HG03469 (cell line): Measurements from ENCODE around the gene SHISA4.
"Not testable (repeated sequence)": the region's sequence is repeated elsewhere in the genome, so short reads cannot be mapped to it uniquely, and the experiment has no call there.

Experiments used
- ATAC-seq: cut with Tn5 transposase; IDR thresholded peaks from one replicate; pipeline ENCODE4 v1.9.1; 2021; ENCODE audit warnings: mild to moderate bottlenecking, moderate library complexity, moderate number of reproducible peaks; ENCODE audit not compliant: unreplicated experiment

The SHISA4 gene

GRCh38 chr1:201896951-201897391, 8.3 kb downstream of the SHISA4 start:
- ATAC-seq, result no peak

DNA sequence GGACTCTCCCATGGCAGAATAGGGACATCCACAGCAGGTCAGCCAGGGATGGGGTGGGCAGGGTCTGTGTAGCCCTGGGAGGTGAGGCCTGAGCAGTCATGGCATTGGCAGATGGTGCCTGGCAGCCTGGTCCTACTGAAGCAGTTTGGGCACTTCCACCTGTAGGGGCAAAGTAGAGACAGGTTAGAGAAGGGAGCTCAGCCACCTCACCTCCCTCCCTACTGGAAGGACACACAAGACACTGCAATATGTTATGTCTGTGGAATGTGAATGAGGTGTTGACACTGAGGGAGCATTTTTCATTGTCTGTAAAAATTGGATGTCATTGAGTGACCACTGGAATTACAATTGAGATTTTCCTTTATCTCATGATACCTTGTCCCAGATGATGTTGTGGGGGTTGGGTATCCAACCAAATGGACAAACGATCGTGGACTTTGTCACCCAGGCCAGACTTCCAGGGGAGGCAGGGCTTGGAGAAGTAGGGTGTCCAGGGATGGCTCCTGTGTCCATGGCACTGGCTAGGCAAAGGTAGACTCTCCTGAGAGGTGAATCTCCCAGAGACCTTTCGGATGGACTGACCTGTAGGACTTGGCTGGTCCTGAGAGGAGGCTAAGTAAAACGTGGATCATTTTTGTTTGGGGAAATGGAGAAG, 9.7 kb downstream of the SHISA4 start:
- ATAC-seq, result no peak

DNA sequence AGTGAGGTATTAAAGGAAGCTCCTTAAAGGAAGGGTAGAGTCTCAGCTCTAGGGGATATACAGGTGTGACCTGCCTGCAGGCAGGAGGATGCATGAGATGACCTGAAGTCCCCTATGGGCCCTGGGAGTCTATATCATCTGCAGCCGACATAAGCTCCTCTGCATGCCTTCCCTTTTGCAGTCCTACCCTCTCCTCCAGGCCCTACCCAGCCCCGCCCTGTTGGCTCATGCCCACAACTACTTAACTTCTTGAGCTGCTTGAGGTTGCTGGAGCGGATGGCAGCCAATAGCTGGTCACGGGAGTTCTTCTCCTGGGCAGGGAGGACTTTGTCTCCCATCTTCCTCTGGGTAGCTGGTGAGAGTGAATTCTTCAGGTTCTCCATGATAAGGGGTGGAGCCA, 10.3 kb downstream of the SHISA4 start:
- ATAC-seq, result no peak

- no peak for ATAC-seq
Measured at GRCh38 chr1:201899683-201900429, 11.2 kb downstream of the SHISA4 start.

- ATAC-seq, result no peak
Measured at GRCh38 chr1:201900476-201900875, 11.8 kb downstream of the SHISA4 start.

- ATAC-seq, result not testable (repeated sequence)
Measured at GRCh38 chr1:201901036-201901435, 12.3 kb downstream of the SHISA4 start.

DNA sequence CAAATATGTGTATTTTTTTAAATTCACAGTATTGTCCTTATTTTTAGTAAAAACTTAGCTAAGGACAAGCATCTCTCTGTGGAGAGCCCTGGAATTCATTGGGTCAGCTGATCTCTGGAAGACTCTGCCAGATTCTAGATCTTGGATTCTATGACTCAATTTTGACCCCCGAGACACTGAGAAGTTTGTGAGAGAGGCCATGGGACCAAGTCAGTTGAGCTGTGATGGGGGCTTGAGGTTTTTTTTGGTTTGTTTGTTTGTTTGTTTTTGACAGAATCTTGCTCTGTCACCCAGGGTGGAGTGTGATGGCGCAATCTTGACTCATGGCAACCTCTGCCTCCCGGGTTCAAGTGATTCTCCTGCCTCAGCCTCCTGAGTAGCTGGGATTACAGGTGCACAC, 13.5 kb downstream of the SHISA4 start:
- no peak for ATAC-seq

DNA sequence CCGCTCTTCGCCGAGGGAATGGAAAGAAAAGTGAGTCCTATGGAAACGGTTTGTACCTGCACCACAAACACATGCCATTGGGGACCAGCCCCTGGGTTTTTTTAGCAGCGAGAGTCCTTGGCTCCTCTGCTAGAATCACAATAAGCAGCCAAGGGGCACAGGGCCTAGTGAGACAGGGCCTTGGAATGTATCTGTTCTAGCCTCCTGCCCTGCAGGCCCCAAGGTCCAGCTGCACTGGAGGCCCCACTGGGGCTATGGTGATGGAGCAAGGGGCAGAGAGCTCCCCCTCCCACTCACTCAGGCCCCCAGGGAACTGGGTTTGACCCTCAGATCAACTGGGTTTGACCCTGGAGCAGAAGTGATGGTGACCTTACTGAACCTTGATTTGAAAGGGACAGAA, 14.4 kb downstream of the SHISA4 start:
- no peak for ATAC-seq

- no peak for ATAC-seq
Measured at GRCh38 chr1:201904579-201904978, 15.9 kb downstream of the SHISA4 start.

DNA sequence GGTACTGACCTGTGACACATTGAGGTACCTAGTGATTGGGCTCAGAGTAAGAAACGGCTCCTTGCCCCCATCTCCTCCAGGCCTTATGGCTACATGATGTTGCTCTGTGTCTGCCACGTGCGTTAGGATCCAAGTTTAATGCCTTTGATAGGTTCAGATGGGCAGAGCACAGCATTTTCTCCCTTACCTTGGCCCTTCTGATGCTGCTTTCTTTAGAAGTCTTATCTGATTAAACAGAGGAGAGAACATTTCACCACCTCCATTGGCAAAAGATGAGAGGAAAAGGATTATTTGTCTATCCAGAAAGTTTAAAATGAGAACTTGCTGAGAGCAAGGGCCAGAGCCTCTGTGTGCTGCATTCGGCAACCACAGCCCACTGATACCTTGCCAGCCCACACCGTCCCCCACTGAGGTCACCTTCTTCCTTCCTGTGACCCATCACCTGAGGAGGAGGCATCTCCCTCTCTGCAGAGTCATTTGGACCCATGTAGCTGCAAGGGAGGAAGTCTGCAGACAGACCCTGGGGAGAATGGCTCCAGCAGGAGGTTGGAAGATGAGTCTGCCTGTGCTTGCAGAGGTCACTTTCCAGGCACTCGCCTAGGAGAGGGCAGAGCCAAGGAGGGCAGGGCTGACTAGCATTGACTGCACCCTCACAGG, 16.7 kb downstream of the SHISA4 start:
- no peak for ATAC-seq

DNA sequence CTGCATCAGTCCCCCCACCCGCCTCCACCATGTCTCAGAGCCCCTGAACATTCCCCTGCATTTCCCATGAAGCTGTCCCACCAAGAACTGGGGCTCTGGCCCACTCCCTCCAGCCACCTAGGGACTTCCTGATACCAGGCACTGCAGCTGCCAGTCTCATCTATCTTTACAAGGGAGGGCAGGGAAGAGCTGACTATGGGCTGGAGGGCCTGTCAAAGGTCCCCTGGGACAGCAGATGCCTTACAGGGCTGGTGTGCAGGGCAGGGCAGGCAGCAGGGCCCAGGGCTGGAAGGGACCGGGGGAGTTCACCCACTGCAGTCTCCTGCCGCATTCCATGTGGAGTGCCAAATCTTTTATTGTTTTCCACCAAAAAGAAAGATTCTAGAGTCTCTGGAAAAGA, 17.6 kb downstream of the SHISA4 start:
- ATAC-seq, result no peak

DNA sequence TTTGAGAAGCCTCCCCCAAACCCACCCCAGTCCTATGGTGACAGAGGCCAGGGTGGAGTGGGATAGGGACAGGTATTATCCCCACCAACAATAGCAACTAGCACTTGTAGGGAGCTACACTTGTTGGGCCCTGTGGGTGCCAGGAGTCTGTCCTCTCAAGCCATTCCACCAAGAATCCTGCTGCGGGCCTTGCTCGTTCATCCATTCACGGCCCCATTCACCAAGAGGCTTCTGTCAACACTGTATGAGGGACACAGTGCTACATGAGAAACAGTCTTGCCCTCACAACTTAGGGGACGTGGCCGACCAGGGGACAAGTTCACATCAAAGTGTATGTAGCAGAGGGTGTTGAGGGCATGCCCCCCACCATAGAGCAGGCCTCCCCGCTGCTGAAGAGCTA, 18.9 kb downstream of the SHISA4 start:
- ATAC-seq, result no peak

GRCh38 chr1:201911826-201912571, 23.3 kb downstream of the SHISA4 start:
- no peak for ATAC-seq

GRCh38 chr1:201912832-201913231, 24.1 kb downstream of the SHISA4 start:
- no peak for ATAC-seq

- no peak for ATAC-seq
Measured at GRCh38 chr1:201914456-201915235, 25.9 kb downstream of the SHISA4 start.

DNA sequence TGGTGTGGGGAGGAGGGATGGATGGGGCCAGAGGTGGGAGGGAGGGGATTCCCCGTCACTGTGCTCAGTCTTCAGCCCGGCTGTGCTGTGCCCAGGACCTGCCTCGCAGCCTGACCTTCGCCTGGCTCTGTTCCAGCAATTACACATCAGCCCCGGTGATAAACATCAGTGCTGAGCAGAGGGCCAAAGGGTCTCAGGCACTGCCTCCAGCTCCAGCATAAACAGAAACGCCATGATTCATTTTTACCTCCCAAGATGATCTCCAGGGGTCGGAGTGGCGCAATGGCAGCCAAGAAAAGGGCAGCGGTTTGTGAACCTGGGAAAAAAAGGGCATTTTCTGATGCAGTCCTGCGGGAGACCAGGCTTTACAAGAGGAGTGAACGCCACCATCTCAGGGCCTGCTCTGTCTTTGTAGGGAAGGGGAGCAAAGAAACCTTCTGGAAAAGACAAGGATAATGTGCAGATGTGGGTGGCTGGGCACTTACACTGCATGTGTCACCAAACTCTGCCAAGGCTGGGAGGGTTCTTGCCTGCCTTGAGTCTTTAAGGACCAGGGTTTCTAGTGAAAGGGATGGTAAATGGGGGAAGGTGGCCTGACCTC, 28.1 kb downstream of the SHISA4 start:
- ATAC-seq, result no peak

DNA sequence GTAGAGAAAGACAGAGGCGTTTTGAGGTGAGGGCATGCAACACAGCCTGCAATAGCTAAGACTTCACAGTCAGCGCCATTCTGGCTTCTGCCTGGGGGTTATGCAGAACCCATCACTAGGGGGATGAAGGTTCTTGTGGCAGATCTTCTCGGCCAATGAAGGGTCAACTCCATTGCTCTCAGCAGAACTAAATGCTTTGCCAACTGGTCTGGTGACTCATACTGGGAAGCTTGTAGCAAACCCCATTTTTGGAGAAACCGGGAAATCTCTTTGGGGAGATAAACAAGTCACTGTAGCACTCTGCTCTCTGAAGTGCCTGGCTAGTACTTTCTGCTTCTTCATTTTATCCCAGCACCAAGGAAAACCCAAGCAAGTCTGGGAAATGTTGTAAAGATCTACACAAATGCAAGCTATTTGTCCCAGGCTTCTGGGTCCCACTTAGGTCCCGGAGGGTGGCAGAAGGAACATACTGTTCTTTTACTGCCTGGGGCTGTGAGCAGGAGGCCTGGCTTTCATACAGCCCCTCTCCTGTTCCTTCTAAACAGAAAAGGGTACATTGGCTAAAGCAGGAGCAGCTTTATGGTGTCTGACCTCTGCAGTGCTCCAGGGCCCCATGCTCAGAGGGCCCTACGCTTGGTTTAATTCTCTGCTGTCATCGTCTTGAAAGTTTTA, 28.8 kb downstream of the SHISA4 start:
- no peak for ATAC-seq

DNA sequence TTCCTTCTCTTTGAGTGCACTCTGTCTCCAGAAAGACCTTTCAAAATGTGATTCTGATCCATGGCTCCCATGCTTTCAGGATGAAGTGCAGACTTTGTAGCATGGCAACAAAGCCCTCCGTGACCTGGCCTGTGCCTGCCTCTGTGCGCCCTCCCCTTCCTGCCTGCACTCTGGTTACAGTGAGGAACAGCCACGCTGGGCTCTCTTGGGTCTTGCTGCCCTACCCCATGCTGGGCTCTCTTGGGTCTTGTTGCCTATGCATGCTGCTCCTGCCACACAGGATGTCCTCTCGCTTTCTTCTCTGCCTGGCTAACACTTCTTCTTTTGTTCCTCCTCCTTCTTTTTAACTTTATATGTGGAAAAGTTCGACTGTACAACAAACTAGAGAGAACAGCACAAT, 29.6 kb downstream of the SHISA4 start:
- no peak for ATAC-seq

- no peak for ATAC-seq
Measured at GRCh38 chr1:201921952-201922558, 33.4 kb downstream of the SHISA4 start.
